ENCODE results near the gene AP1S3.

The AP1S3 gene

GRCh38 chr2:223868005-223868404, 30.6 kb upstream of the AP1S3 start:
- Histone ChIP-seq H3K9me3 (ENCODE audit: control insufficient read depth, insufficient read depth, low read depth, low read length) (no peaks in the 10 kb centered on the region), H3K4me1 (ENCODE audit: control insufficient read depth, insufficient read depth, low read length) (no peaks in the 10 kb centered on the region), H3K4me3 (ENCODE audit: low read depth, low read length) (no peak overlapping the region), H3K27ac (ENCODE audit: extremely low read depth, low read depth, low read length) (no peak overlapping the region), H3K36me3 (ENCODE audit: control insufficient read depth in 2 of 2, insufficient read depth in 1 of 2, low read length in 2 of 2) (peaks cover 0 to 4% of the 10 kb centered on the region in 2 experiments; a peak in 2 of 3 replicates)
- ChIA-PET CTCF (interaction anchor here (0.7 kb wide), 1 partner anchor 768 kb away, joined by 3 read pairs; no protein-coding TSS in a partner anchor), POLR2A (no interaction called here)
- TF ChIP-seq ZBTB8A (tag by site-specific recombination; IDR thresholded peaks at IDR 0.05) = no peak
- no peak for TF ChIP-seq ZNF585B (tag by site-specific recombination; IDR thresholded peaks at IDR 0.05)
- TF ChIP-seq ZNF155 (tag by site-specific recombination; IDR thresholded peaks at IDR 0.05) = no peak
- TF ChIP-seq ZNF654 (tag by site-specific recombination; IDR thresholded peaks at IDR 0.05; ENCODE audit: low read depth) = no peak
- TF ChIP-seq ZNF133 (tag by site-specific recombination; IDR thresholded peaks at IDR 0.05) = no peak
- no peak for TF ChIP-seq ELK4 (IDR thresholded peaks at IDR 0.05; ENCODE audit: borderline replicate concordance, low read depth, low read length)
- no peak for TF ChIP-seq ZBTB26 (tag by site-specific recombination; optimal IDR thresholded peaks at IDR 0.05)
- no peak for TF ChIP-seq RBAK (tag by site-specific recombination; IDR thresholded peaks at IDR 0.05)
- no peak for TF ChIP-seq ZSCAN16 (tag by site-specific recombination; IDR thresholded peaks at IDR 0.05)
- TF ChIP-seq ZNF544 (tag by site-specific recombination; IDR thresholded peaks at IDR 0.05) = no peak
- no peak for TF ChIP-seq ZNF610 (tag by site-specific recombination; IDR thresholded peaks at IDR 0.05; ENCODE audit: borderline replicate concordance)
- no peak for TF ChIP-seq ZNF24 (tag by site-specific recombination; IDR thresholded peaks at IDR 0.05)
- no peak for TF ChIP-seq INSM2 (tag by site-specific recombination; IDR thresholded peaks at IDR 0.05)

- Histone ChIP-seq H3K9me3 (ENCODE audit: control insufficient read depth, insufficient read depth, low read depth, low read length) (no peaks in the 10 kb centered on the region), H3K4me1 (ENCODE audit: control insufficient read depth, insufficient read depth, low read length) (no peaks in the 10 kb centered on the region), H3K36me3 (ENCODE audit: control insufficient read depth in 2 of 2, insufficient read depth in 1 of 2, low read length in 2 of 2) (no peaks in the 10 kb centered on the region), H3K27ac (ENCODE audit: extremely low read depth, low read depth, low read length) (no peak overlapping the region), H3K4me3 (ENCODE audit: low read depth, low read length) (no peak overlapping the region)
- CTCF ChIA-PET = interaction anchor here (0.6 to 1.1 kb wide), 3 partner anchors 86 to 556 kb away, joined by 3 read pairs; no protein-coding TSS in a partner anchor
- POLR2A ChIA-PET = no interaction called here
- no peak for TF ChIP-seq YY2 (tag by site-specific recombination; IDR thresholded peaks at IDR 0.05)
- peak; percentile 59; the same call in 1 of the 2 replicates for TF ChIP-seq ZNF366 (tag by site-specific recombination; conservative IDR thresholded peaks at IDR 0.05)
These were observed 28.6 kb upstream of the AP1S3 start for GRCh38 chr2:223865907-223866508.

GRCh38 chr2:223865124-223865523, 27.7 kb upstream of the AP1S3 start:
- ChIA-PET POLR2A (no interaction called here), CTCF (interaction anchor here (0.6 kb wide), 1 partner anchor 125 kb away, joined by 3 read pairs; no protein-coding TSS in a partner anchor)
- H3K4me3 ChIP-seq (ENCODE audit: low read depth, low read length) = no peak overlapping the region
- H3K4me1 ChIP-seq (ENCODE audit: control insufficient read depth, insufficient read depth, low read length) = no peaks in the 10 kb centered on the region
- H3K9me3 ChIP-seq (ENCODE audit: control insufficient read depth, insufficient read depth, low read depth, low read length) = no peaks in the 10 kb centered on the region
- H3K27ac ChIP-seq (ENCODE audit: extremely low read depth, low read depth, low read length) = no peak overlapping the region
- no peaks in the 10 kb centered on the region for H3K36me3 ChIP-seq (ENCODE audit: control insufficient read depth in 2 of 2, insufficient read depth in 1 of 2, low read length in 2 of 2)
- no peak for TF ChIP-seq ZNF146 (tag by site-specific recombination; IDR thresholded peaks at IDR 0.05)
- no peak for TF ChIP-seq ZNF629 (tag by site-specific recombination; IDR thresholded peaks at IDR 0.05)
- no peak for TF ChIP-seq ZNF16 (tag by site-specific recombination; IDR thresholded peaks at IDR 0.05; ENCODE audit: low read depth)
- TF ChIP-seq ZNF548 (tag by site-specific recombination; IDR thresholded peaks at IDR 0.05) = no peak
- TF ChIP-seq AEBP2 (tag by site-specific recombination; IDR thresholded peaks at IDR 0.05; ENCODE audit: borderline replicate concordance) = no peak
- no peak for TF ChIP-seq YY2 (tag by site-specific recombination; IDR thresholded peaks at IDR 0.05)
- no peak for TF ChIP-seq GFI1B (tag by site-specific recombination; IDR thresholded peaks at IDR 0.05)
- TF ChIP-seq ZNF280D (tag by site-specific recombination; IDR thresholded peaks at IDR 0.05) = no peak
- TF ChIP-seq ZNF341 (tag by site-specific recombination; IDR thresholded peaks at IDR 0.05; ENCODE audit: low read depth) = no peak
- no peak for TF ChIP-seq ZXDB (tag by site-specific recombination; IDR thresholded peaks at IDR 0.05)

Data from HEK293 (cell line).